H1 (cell line): ENCODE measurements around the gene CACNA2D3. TPM values are rescaled to one million over a fixed set of nuclear protein-coding genes. Genes with fewer than 3 reads are reported as not detected.

Experiments
- CTCF ChIA-PET: fragments of 300-600 bp; sonication (Branson Sonifier 250); formaldehyde crosslinking; loops from one replicate; lab custom pipeline; 2021; ENCODE audit not compliant: partially characterized antibody; lab: Charles Lee
- POLR2A ChIA-PET: fragments of 300-600 bp; sonication (Branson Sonifier 250); formaldehyde crosslinking; loops from one replicate; lab custom pipeline; 2021; ENCODE audit warnings: inconsistent platforms; ENCODE audit not compliant: partially characterized antibody; lab: Charles Lee
- DNase-seq, 2 experiments: peaks; one replicate each; pipeline versions ENCODE4 v3.0.0 to v3.0.0-alpha.2; 2010 to 2022; ENCODE audit warnings: low spot score in 2 of 2, low read depth in 1 of 2, mixed read lengths in 1 of 2
- FAIRE-seq: peaks from 2 replicates; lab custom pipeline; 2011; peaks lifted over from hg19 to GRCh38; lab: Jason Lieb, UNC
- H2AFZ ChIP-seq: 2 replicates; pipeline ENCODE4 v1.8.1; 2012; ENCODE audit warnings: low read length, inconsistent platforms
- H2AK5ac ChIP-seq: 2 replicates; pipeline ENCODE4 v1.6.1; 2013; ENCODE audit warnings: low read depth, low read length
- H2BK120ac ChIP-seq: replicated peaks from 2 replicates; pipeline ENCODE3; 2013; ENCODE audit warnings: low read depth, low read length, inconsistent platforms
- H2BK12ac ChIP-seq: 2 replicates; pipeline ENCODE4 v1.6.1; 2013; ENCODE audit warnings: low read depth, low read length
- H2BK15ac ChIP-seq: 2 replicates; pipeline ENCODE4 v1.6.1; 2013; ENCODE audit warnings: low read length
- H2BK20ac ChIP-seq: 2 replicates; pipeline ENCODE4 v1.6.1; 2013; ENCODE audit warnings: low read length
- H2BK5ac ChIP-seq: 2 replicates; pipeline ENCODE4 v1.6.1; 2013; ENCODE audit warnings: low read depth, low read length
- H3K14ac ChIP-seq: 2 replicates; pipeline ENCODE4 v1.6.1; 2013; ENCODE audit warnings: inconsistent platforms; ENCODE audit not compliant: insufficient read length
- H3K18ac ChIP-seq: 2 replicates; pipeline ENCODE4 v1.6.1; 2013; ENCODE audit warnings: low read length; ENCODE audit errors: extremely low read depth
- H3K23ac ChIP-seq: 2 replicates; pipeline ENCODE4 v1.6.1; 2013; ENCODE audit warnings: inconsistent platforms; ENCODE audit not compliant: insufficient read length
- H3K23me2 ChIP-seq: 2 replicates; pipeline ENCODE4 v1.6.1; 2013; ENCODE audit warnings: low read depth, low read length
- H3K27ac ChIP-seq: 2 replicates; pipeline ENCODE4 v1.6.1; 2011; ENCODE audit warnings: low read depth, low read length, inconsistent platforms
- H3K27me3 ChIP-seq, 4 experiments: replicated peaks in 1 of 4; 1 replicate in 1 of 4; 2 replicates in 3 of 4; pipeline versions ENCODE4 v1.6.1 to v1.8.1; 2011 to 2013; ENCODE audit warnings: low read length in 3 of 4, mild to moderate bottlenecking in 3 of 4, inconsistent platforms in 2 of 4, mixed read lengths in 2 of 4, moderate library complexity in 1 of 4; ENCODE audit not compliant: control insufficient read depth in 3 of 4, insufficient read depth in 3 of 4; ENCODE audit errors: extremely low read depth in 1 of 4
- H3K36me3 ChIP-seq, 4 experiments: 2 replicates each; pipeline versions ENCODE4 v1.6.1 to v1.8.1; 2011 to 2013; ENCODE audit warnings: mild to moderate bottlenecking in 4 of 4, low read length in 3 of 4, moderate library complexity in 2 of 4, control low read depth in 1 of 4, inconsistent platforms in 1 of 4; ENCODE audit not compliant: insufficient read depth in 4 of 4, control insufficient read depth in 2 of 4
- H3K4ac ChIP-seq: replicated peaks from 2 replicates; pipeline ENCODE3; 2013; ENCODE audit warnings: low read length, low read depth, mixed read lengths, inconsistent platforms; ENCODE audit not compliant: insufficient read length
- H3K4me1 ChIP-seq, 4 experiments: replicated peaks in 1 of 4; 1 replicate in 1 of 4; 2 replicates in 3 of 4; pipeline versions ENCODE4 v1.6.1 to v1.8.1; 2011 to 2013; ENCODE audit warnings: low read length in 3 of 4, inconsistent platforms in 2 of 4, mixed read lengths in 1 of 4; ENCODE audit not compliant: insufficient read depth in 4 of 4, control insufficient read depth in 3 of 4
- H3K4me2 ChIP-seq, 2 experiments: 2 replicates each; pipeline versions ENCODE4 v1.6.1 to v1.8.1; 2011 to 2013; ENCODE audit warnings: low read depth in 2 of 2, low read length in 2 of 2, control low read depth in 1 of 2, inconsistent platforms in 1 of 2, mild to moderate bottlenecking in 1 of 2; ENCODE audit not compliant: insufficient read depth in 1 of 2
- H3K4me3 ChIP-seq, 4 experiments: fragments of 200-600, 300-600 bp in 1 of 4; sonication (generic), shearing (Covaris generic), sonication (Bioruptor Twin) in 1 of 4; 2 replicates each; pipeline versions ENCODE4 v1.5.1 to v1.8.1; 2011 to 2016; ENCODE audit warnings: low read length in 4 of 4, low read depth in 3 of 4, control low read depth in 2 of 4, inconsistent platforms in 2 of 4, mild to moderate bottlenecking in 2 of 4, mixed read lengths in 1 of 4, moderate library complexity in 1 of 4; ENCODE audit not compliant: insufficient read depth in 2 of 4; ENCODE audit errors: extremely low read depth in 1 of 4
- H3K56ac ChIP-seq: replicated peaks from 2 replicates; pipeline ENCODE3; 2013; ENCODE audit warnings: low read depth, mild to moderate bottlenecking, mixed read lengths, low read length, inconsistent platforms; ENCODE audit not compliant: insufficient read length
- H3K79me1 ChIP-seq: 2 replicates; pipeline ENCODE4 v1.6.1; 2013; ENCODE audit warnings: low read depth, low read length, control low read depth
- H3K79me2 ChIP-seq, 2 experiments: 2 replicates each; pipeline versions ENCODE4 v1.6.1 to v1.8.1; 2012 to 2013; ENCODE audit warnings: low read length in 2 of 2, mild to moderate bottlenecking in 2 of 2, inconsistent platforms in 1 of 2; ENCODE audit not compliant: insufficient read depth in 2 of 2, control insufficient read depth in 1 of 2
- H3K9ac ChIP-seq, 4 experiments: replicated peaks in 1 of 4; 1 replicate in 1 of 4; 2 replicates in 3 of 4; pipeline versions ENCODE4 v1.6.1 to v1.8.1; 2011 to 2013; ENCODE audit warnings: low read depth in 3 of 4, low read length in 3 of 4, control low read depth in 2 of 4, mild to moderate bottlenecking in 2 of 4, moderate library complexity in 2 of 4, inconsistent platforms in 1 of 4; ENCODE audit errors: extremely low read depth in 1 of 4
- H3K9me3 ChIP-seq, 2 experiments: 2 replicates each; pipeline versions ENCODE4 v1.6.1 to v1.8.1; 2012 to 2013; ENCODE audit warnings: mild to moderate bottlenecking in 2 of 2, moderate library complexity in 2 of 2, control low read depth in 1 of 2, inconsistent platforms in 1 of 2, low read depth in 1 of 2, low read length in 1 of 2, mixed read lengths in 1 of 2; ENCODE audit not compliant: insufficient read depth in 2 of 2
- H4K20me1 ChIP-seq, 2 experiments: replicated peaks in 1 of 2; 2 replicates each; pipeline versions ENCODE3 to v1.8.1; 2011 to 2013; ENCODE audit warnings: inconsistent platforms in 2 of 2, low read length in 2 of 2, mild to moderate bottlenecking in 1 of 2; ENCODE audit not compliant: insufficient read depth in 2 of 2, control insufficient read depth in 1 of 2
- H4K5ac ChIP-seq: 2 replicates; pipeline ENCODE4 v1.6.1; 2013; ENCODE audit warnings: low read length, low read depth, mixed read lengths, inconsistent platforms; ENCODE audit not compliant: insufficient read length
- H4K8ac ChIP-seq: 2 replicates; pipeline ENCODE4 v1.8.0; 2013; ENCODE audit warnings: mild to moderate bottlenecking, moderate library complexity, low read length, inconsistent platforms; ENCODE audit not compliant: insufficient read depth; ENCODE audit errors: extremely low read depth
- H4K91ac ChIP-seq: replicated peaks from 2 replicates; pipeline ENCODE3; 2013; ENCODE audit warnings: low read length, mixed read lengths, inconsistent platforms; ENCODE audit not compliant: insufficient read length
- BACH1 ChIP-seq: IDR thresholded peaks from 2 replicates; pipeline ENCODE4 v1.6.1; 2012; ENCODE audit warnings: low read length, improper control_type of control experiment
- CREB1 ChIP-seq: IDR thresholded peaks from 2 replicates; pipeline ENCODE4 v1.6.1; 2012; ENCODE audit warnings: inconsistent platforms
- GTF2F1 ChIP-seq: IDR thresholded peaks from 2 replicates; pipeline ENCODE4 v1.6.1; 2012; ENCODE audit warnings: low read depth, low read length, improper control_type of control experiment, borderline replicate concordance
- HDAC6 ChIP-seq: IDR thresholded peaks from one replicate; pipeline ENCODE4 v1.7.1; 2012; ENCODE audit warnings: low read depth, mild to moderate bottlenecking, inconsistent platforms, low read length, moderate library complexity
- KDM5A ChIP-seq: fragments of 200-600 bp; IDR thresholded peaks from 2 replicates; pipeline ENCODE4 v1.7.1; 2012; ENCODE audit warnings: mild to moderate bottlenecking, low read length, inconsistent platforms, mixed read lengths
- RBBP5 ChIP-seq: IDR thresholded peaks from 2 replicates; pipeline ENCODE4 v1.7.1; 2012; ENCODE audit warnings: low read depth, mild to moderate bottlenecking, inconsistent platforms, low read length, moderate library complexity, borderline replicate concordance
- SAP30 ChIP-seq: fragments of 300-600 bp; sonication (generic); IDR thresholded peaks from 2 replicates; pipeline ENCODE4 v1.7.1; 2012; ENCODE audit warnings: low read length, moderate library complexity, mild to moderate bottlenecking, inconsistent platforms; ENCODE audit not compliant: insufficient read depth, insufficient replicate concordance
- SIRT6 ChIP-seq: IDR thresholded peaks from one replicate; pipeline ENCODE4 v1.7.1; 2012; ENCODE audit warnings: low read length, inconsistent platforms
- SP1 ChIP-seq: IDR thresholded peaks from 2 replicates; pipeline ENCODE4 v1.6.1; 2011; ENCODE audit warnings: low read depth, low read length
- SP2 ChIP-seq: IDR thresholded peaks from 2 replicates; pipeline ENCODE4 v1.6.1; 2012; ENCODE audit warnings: mild to moderate bottlenecking, low read length, inconsistent platforms
- TAF7 ChIP-seq: optimal IDR thresholded peaks from 2 replicates; pipeline ENCODE3; 2011; ENCODE audit warnings: low read depth, mild to moderate bottlenecking, inconsistent platforms, low read length, moderate library complexity, borderline replicate concordance
- YY1 ChIP-seq: IDR thresholded peaks from 2 replicates; pipeline ENCODE4 v1.6.1; 2011; ENCODE audit warnings: low read depth, mild to moderate bottlenecking, low read length
- WGBS, 2 experiments: shearing (Covaris generic) in 1 of 2; methylation state at CpG; one replicate each; pipeline versions ENCODE4 v1.1.6 to v1.1.7; 2013 to 2015; ENCODE audit warnings: low lambda C conversion rate in 2 of 2, mixed read lengths in 2 of 2, inconsistent platforms in 1 of 2, low coverage in 1 of 2, missing lambda C conversion rate in 1 of 2; ENCODE audit not compliant: insufficient replicate concordance in 2 of 2, insufficient coverage in 1 of 2, insufficient read length in 1 of 2; ENCODE audit errors: extremely low coverage in 1 of 2, missing lambda C conversion rate in 1 of 2; 5-methylcytosine and 5-hydroxymethylcytosine counted together
- polyA plus RNA-seq, 7 experiments: library from polyadenylated mRNA; depleted of rRNA in 3 of 7; stranded (reverse) in 5 of 7; unstranded in 2 of 7; fragments of >200 nt in 5 of 7; fragments of 200-250 nt in 2 of 7; gene quantifications; 1 replicate in 5 of 7; 2 replicates in 1 of 7; 4 replicates in 1 of 7; pipeline versions ENCODE4 v1.2.1 to v1.2.3, GENCODE V29; 2011 to 2013; ENCODE audit warnings: missing spikeins in 2 of 7, mixed read lengths in 2 of 7
- total RNA-seq: library from RNA; stranded (reverse); fragmentation: NEBNext Ultra II Directional; extraction: Animal tissue kit (Norgen Biotek cat#: 25700); gene quantifications from 2 replicates; pipeline ENCODE4 v1.2.1, GENCODE V29; 2021
- TF ChIP-seq, protein P1 (sequence below), 3 experiments: IDR thresholded peaks; 1 replicate in 2 of 3; 2 replicates in 1 of 3; pipeline versions ENCODE4 v1.5.1 to v1.6.1; 2011; ENCODE audit warnings: low read length in 3 of 3, mild to moderate bottlenecking in 3 of 3, inconsistent platforms in 2 of 3, low read depth in 1 of 3, moderate library complexity in 1 of 3; ENCODE audit not compliant: insufficient read depth in 1 of 3; ENCODE audit errors: control extremely low read depth in 1 of 3

CACNA2D3 gene
- total and polyA plus RNA-seq, 2 of the 8 experiments (the other 6 are each of a cell fraction or from before 2014, with no cell fraction given), result 1.5 to 1.8 TPM

GRCh38 chr3:54578417-54578816 is 456.1 kb downstream of the CACNA2D3 start:
- Histone ChIP-seq H3K4ac (no peak overlapping the region), H3K27me3 (no peaks in the 10 kb centered on the region), H2BK5ac (no peak overlapping the region), H3K14ac (no peak overlapping the region), H2BK120ac (no peak overlapping the region), H3K56ac (no peak overlapping the region), H2BK15ac (no peak overlapping the region), H3K4me2 (no peak overlapping the region), H3K27ac (no peak overlapping the region), H3K23ac (no peak overlapping the region), H4K91ac (no peak overlapping the region), H3K9ac (no peak overlapping the region), H3K4me3 (no peak overlapping the region), H3K18ac (no peak overlapping the region), H2AFZ (no peak overlapping the region), H4K8ac (no peak overlapping the region; the same call in 1 of the 2 replicates), H4K5ac (no peak overlapping the region), H2BK12ac (no peak overlapping the region), H3K36me3 (no peaks in the 10 kb centered on the region), H2AK5ac (no peak overlapping the region), H3K4me1 (peaks cover 0 to 3% (median 0%) of the 10 kb centered on the region in 4 experiments; a peak in 2 of 7 replicates), H2BK20ac (no peak overlapping the region), H3K79me1 (no peaks in the 10 kb centered on the region), H3K23me2 (no peaks in the 10 kb centered on the region), H4K20me1 (no peaks in the 10 kb centered on the region), H3K79me2 (no peaks in the 10 kb centered on the region), H3K9me3 (no peaks in the 10 kb centered on the region)
- POLR2A ChIA-PET, result no interaction called here
- DNase-seq (no peak), FAIRE-seq (no peak)
- 88% methylated on average over 7 of the region's 7 CpGs; no CpG with 5 or more reads in 1 of the 2 experiments for WGBS, 2 experiments
- CTCF ChIA-PET, result interaction anchor here (1.5 to 1.8 kb wide), 2 partner anchors 10 to 252 kb away, joined by 4 to 7 read pairs; no protein-coding TSS in a partner anchor
- TF ChIP-seq SIRT6 (no peak), SP2 (no peak), GTF2F1 (no peak), HDAC6 (no peak), SP1 (no peak), SAP30 (no peak), RBBP5 (no peak), KDM5A (no peak), BACH1 (no peak), YY1 (no peak), CREB1 (no peak), TAF7 (no peak)
- TF ChIP-seq, protein P1, sequence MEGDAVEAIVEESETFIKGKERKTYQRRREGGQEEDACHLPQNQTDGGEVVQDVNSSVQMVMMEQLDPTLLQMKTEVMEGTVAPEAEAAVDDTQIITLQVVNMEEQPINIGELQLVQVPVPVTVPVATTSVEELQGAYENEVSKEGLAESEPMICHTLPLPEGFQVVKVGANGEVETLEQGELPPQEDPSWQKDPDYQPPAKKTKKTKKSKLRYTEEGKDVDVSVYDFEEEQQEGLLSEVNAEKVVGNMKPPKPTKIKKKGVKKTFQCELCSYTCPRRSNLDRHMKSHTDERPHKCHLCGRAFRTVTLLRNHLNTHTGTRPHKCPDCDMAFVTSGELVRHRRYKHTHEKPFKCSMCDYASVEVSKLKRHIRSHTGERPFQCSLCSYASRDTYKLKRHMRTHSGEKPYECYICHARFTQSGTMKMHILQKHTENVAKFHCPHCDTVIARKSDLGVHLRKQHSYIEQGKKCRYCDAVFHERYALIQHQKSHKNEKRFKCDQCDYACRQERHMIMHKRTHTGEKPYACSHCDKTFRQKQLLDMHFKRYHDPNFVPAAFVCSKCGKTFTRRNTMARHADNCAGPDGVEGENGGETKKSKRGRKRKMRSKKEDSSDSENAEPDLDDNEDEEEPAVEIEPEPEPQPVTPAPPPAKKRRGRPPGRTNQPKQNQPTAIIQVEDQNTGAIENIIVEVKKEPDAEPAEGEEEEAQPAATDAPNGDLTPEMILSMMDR (IDR thresholded peaks at IDR 0.05; ENCODE audit: control extremely low read depth in 1 of 3, insufficient read depth in 1 of 3, low read depth in 1 of 3, low read length in 3 of 3), result no peak
